ENCODE results near the gene FAM169A. TPM values are rescaled to one million over a fixed set of nuclear protein-coding genes. Genes with fewer than 3 reads are reported as not detected.

FAM169A gene
- total and polyA plus RNA-seq, 4 donors, result 0.25 to 2.8 (median 1.3) TPM

GRCh38 chr5:74810915-74811314 lies 55.3 kb downstream of the FAM169A start:
- TF ChIP-seq, protein P1, sequence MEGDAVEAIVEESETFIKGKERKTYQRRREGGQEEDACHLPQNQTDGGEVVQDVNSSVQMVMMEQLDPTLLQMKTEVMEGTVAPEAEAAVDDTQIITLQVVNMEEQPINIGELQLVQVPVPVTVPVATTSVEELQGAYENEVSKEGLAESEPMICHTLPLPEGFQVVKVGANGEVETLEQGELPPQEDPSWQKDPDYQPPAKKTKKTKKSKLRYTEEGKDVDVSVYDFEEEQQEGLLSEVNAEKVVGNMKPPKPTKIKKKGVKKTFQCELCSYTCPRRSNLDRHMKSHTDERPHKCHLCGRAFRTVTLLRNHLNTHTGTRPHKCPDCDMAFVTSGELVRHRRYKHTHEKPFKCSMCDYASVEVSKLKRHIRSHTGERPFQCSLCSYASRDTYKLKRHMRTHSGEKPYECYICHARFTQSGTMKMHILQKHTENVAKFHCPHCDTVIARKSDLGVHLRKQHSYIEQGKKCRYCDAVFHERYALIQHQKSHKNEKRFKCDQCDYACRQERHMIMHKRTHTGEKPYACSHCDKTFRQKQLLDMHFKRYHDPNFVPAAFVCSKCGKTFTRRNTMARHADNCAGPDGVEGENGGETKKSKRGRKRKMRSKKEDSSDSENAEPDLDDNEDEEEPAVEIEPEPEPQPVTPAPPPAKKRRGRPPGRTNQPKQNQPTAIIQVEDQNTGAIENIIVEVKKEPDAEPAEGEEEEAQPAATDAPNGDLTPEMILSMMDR (IDR thresholded peaks at IDR 0.05; ENCODE audit: control extremely low read depth, extremely low read depth), result no peak
- ATAC-seq (ENCODE audit: insufficient read depth, low FRiP score), result no peak
- WGBS, 2 donors, result 86 to 97% methylated on average over 4 of the region's 4 CpGs

DNA sequence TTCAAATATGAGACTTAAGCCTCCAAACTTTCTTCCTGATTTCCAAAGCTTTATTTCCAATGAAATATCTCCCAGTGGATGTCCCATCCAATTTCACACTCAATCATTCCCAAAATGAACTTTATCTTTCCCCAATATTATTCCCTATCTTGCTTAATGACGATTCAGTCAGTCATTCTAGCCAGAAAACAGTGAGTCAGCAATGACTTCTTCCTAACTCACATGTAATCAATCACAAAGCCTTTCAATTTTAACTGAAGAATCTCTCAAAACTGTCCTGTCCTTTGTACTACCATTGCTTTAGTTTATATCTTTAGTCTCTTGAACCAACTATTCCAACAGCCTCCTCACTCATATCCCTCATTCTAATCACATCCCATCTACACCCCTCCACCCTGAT lies 64.2 kb downstream of the FAM169A start:
- no peak overlapping the region for H3K4me3 ChIP-seq
- H3K4me1 ChIP-seq (ENCODE audit: control insufficient read depth in 5 of 5, insufficient read depth in 5 of 5, low read length in 5 of 5), result no peaks in the 10 kb centered on the region
- H3K9ac ChIP-seq (ENCODE audit: insufficient read depth in 1 of 2, low read length in 2 of 2), result no peak overlapping the region
- H3K27ac ChIP-seq (ENCODE audit: low read depth in 1 of 2, low read length in 1 of 2), result no peak overlapping the region
- ATAC-seq (ENCODE audit: insufficient read depth, low FRiP score) (no peak), DNase-seq (no peak)
- no peaks in the 10 kb centered on the region for H3K27me3 ChIP-seq (ENCODE audit: control insufficient read depth in 3 of 3, insufficient read depth in 3 of 3, low read length in 2 of 3)
- H3K36me3 ChIP-seq (ENCODE audit: control insufficient read depth in 4 of 4, insufficient read depth in 4 of 4, low read length in 4 of 4), result no peaks in the 10 kb centered on the region
- H3K9me3 ChIP-seq (ENCODE audit: control insufficient read depth in 4 of 4, insufficient read depth in 3 of 4, low read length in 3 of 4), result no peaks in the 10 kb centered on the region
- WGBS, 2 donors, result 38 to 56% methylated on average over 1 of the region's 1 CpG
- TF ChIP-seq, protein P1 (IDR thresholded peaks at IDR 0.05; ENCODE audit: control extremely low read depth, extremely low read depth), result no peak

More at GRCh38 chr5:74810915-74811314, 55.3 kb downstream of the FAM169A start:
- DNase-seq, result no peak
- Histone ChIP-seq H3K4me3 (no peak overlapping the region), H3K36me3 (ENCODE audit: control insufficient read depth in 4 of 4, insufficient read depth in 4 of 4, low read length in 4 of 4) (no peaks in the 10 kb centered on the region), H3K9ac (ENCODE audit: insufficient read depth in 1 of 2, low read length in 2 of 2) (no peak overlapping the region), H3K27me3 (ENCODE audit: control insufficient read depth in 3 of 3, insufficient read depth in 3 of 3, low read length in 2 of 3) (no peaks in the 10 kb centered on the region), H3K9me3 (ENCODE audit: control insufficient read depth in 4 of 4, insufficient read depth in 3 of 4, low read length in 3 of 4) (no peaks in the 10 kb centered on the region), H3K27ac (ENCODE audit: low read depth in 1 of 2, low read length in 1 of 2) (no peak overlapping the region), H3K4me1 (ENCODE audit: control insufficient read depth in 5 of 5, insufficient read depth in 5 of 5, low read length in 5 of 5) (no peaks in the 10 kb centered on the region)

GRCh38 chr5:74801197-74801596 lies 65.0 kb downstream of the FAM169A start:
- no peaks in the 10 kb centered on the region for H3K9me3 ChIP-seq (ENCODE audit: control insufficient read depth in 4 of 4, insufficient read depth in 3 of 4, low read length in 3 of 4)
- H3K27me3 ChIP-seq (ENCODE audit: control insufficient read depth in 3 of 3, insufficient read depth in 3 of 3, low read length in 2 of 3), result no peaks in the 10 kb centered on the region
- H3K4me1 ChIP-seq (ENCODE audit: control insufficient read depth in 5 of 5, insufficient read depth in 5 of 5, low read length in 5 of 5), result no peaks in the 10 kb centered on the region
- TF ChIP-seq, protein P1 (IDR thresholded peaks at IDR 0.05; ENCODE audit: control extremely low read depth, extremely low read depth), result no peak
- no peak overlapping the region for H3K9ac ChIP-seq (ENCODE audit: insufficient read depth in 1 of 2, low read length in 2 of 2)
- ATAC-seq (ENCODE audit: insufficient read depth, low FRiP score), result no peak
- no peaks in the 10 kb centered on the region for H3K36me3 ChIP-seq (ENCODE audit: control insufficient read depth in 4 of 4, insufficient read depth in 4 of 4, low read length in 4 of 4)
- 88 to 92% methylated on average over 3 of the region's 3 CpGs for WGBS, 2 donors
- DNase-seq, result no peak
- no peak overlapping the region for H3K4me3 ChIP-seq
- H3K27ac ChIP-seq (ENCODE audit: low read depth in 1 of 2, low read length in 1 of 2), result no peak overlapping the region
